IMR-90 (cell line): Measurements from ENCODE around the gene MIR17HG.

Experiments
- SMC3 ChIP-seq: fragments of 150-350 bp; IDR thresholded peaks from 2 replicates; pipeline ENCODE4 v1.6.1; 2016; ENCODE audit warnings: low read depth, mild to moderate bottlenecking, antibody characterized with exemption, low read length, moderate library complexity
- TF ChIP-seq, protein P1 (sequence below): conservative IDR thresholded peaks from 2 replicates; pipeline ENCODE4 v1.5.1; 2012; ENCODE audit warnings: mild to moderate bottlenecking, low read depth, low read length, improper control_type of control experiment

DNA sequence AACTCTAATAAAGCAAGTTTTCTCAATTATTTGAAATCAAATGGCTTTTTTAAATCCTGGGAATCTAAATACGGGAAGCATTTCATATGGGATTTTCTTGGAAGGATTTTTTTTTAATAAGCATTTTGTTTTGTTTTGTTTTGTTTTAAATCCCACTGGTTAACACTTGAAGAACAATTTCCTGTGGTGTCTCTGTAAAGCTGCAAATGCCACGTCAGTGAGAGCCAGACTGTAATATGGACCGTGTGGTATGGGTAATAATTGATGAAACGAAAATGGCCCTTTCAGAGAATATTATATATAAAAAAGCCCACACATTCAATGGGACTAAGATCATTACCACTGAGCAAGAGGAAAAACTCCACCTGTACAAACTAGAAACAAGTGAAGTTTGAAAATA lies 33.9 kb upstream of the MIR17HG start:
- TF ChIP-seq, protein P1, sequence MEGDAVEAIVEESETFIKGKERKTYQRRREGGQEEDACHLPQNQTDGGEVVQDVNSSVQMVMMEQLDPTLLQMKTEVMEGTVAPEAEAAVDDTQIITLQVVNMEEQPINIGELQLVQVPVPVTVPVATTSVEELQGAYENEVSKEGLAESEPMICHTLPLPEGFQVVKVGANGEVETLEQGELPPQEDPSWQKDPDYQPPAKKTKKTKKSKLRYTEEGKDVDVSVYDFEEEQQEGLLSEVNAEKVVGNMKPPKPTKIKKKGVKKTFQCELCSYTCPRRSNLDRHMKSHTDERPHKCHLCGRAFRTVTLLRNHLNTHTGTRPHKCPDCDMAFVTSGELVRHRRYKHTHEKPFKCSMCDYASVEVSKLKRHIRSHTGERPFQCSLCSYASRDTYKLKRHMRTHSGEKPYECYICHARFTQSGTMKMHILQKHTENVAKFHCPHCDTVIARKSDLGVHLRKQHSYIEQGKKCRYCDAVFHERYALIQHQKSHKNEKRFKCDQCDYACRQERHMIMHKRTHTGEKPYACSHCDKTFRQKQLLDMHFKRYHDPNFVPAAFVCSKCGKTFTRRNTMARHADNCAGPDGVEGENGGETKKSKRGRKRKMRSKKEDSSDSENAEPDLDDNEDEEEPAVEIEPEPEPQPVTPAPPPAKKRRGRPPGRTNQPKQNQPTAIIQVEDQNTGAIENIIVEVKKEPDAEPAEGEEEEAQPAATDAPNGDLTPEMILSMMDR, result no peak
- no peak for TF ChIP-seq SMC3
